Activated B cell treated with CpG ODN at 0.5 μM for 24 hours (primary cell): ENCODE data around the gene PNMA5. TPM values are rescaled to one million over a fixed set of nuclear protein-coding genes. Genes with fewer than 3 reads are reported as not detected.

Source experiments
- ATAC-seq: fragments of 200-7000 bp; cut with Tn5 transposase; one replicate; pipeline ENCODE4 v1.10.0; 2021; ENCODE audit warnings: low read depth, mild to moderate bottlenecking, moderate library complexity
- CTCF ChIA-PET: fragments of 350-600 bp; sonication (Branson Sonifier 250); formaldehyde crosslinking; loops from one replicate; lab custom pipeline; 2021; ENCODE audit warnings: antibody characterized with exemption; lab: Charles Lee
- POLR2A ChIA-PET: fragments of 350-600 bp; sonication (Branson Sonifier 250); formaldehyde crosslinking; loops from one replicate; lab custom pipeline; 2021; ENCODE audit warnings: antibody characterized with exemption; lab: Charles Lee
- DNase-seq: peaks from one replicate; pipeline ENCODE4 v3.0.0; 2022
- H3K27ac Mint-ChIP-seq: one replicate; pipeline ENCODE4 v1.8.0; 2020; ENCODE audit warnings: mixed read lengths
- H3K27me3 Mint-ChIP-seq: one replicate; pipeline ENCODE4 v1.8.0; 2021; ENCODE audit warnings: mixed read lengths
- H3K36me3 Mint-ChIP-seq: one replicate; pipeline ENCODE4 v1.8.0; 2021; ENCODE audit warnings: low read depth, mixed read lengths
- H3K4me1 Mint-ChIP-seq: one replicate; pipeline ENCODE4 v1.8.0; 2021; ENCODE audit warnings: mixed read lengths
- H3K4me3 Mint-ChIP-seq: one replicate; pipeline ENCODE4 v1.8.0; 2020; ENCODE audit warnings: mild to moderate bottlenecking, mixed read lengths
- H3K9me3 Mint-ChIP-seq: one replicate; pipeline ENCODE4 v1.8.0; 2020; ENCODE audit warnings: mixed read lengths
- intact Hi-C: fragments of 100-400 bp; cut with micrococcal nuclease; formaldehyde crosslinking; loops from one replicate; pipeline ENCODE4 v1.15.1; 2024
- total RNA-seq: library from RNA; stranded (reverse); gene quantifications from 2 replicates; pipeline ENCODE4 v1.2.3, GENCODE V29; 2022
- TF ChIP-seq, protein P1 (sequence below): fragments of 200-600 bp; IDR thresholded peaks from one replicate; pipeline ENCODE4 v1.8.0; 2022; ENCODE audit warnings: antibody characterized with exemption, mild to moderate bottlenecking

The PNMA5 gene
- total RNA-seq, 1 donor from 2014 or later = not detected

GRCh38 chrX:152943826-152944225, 50.1 kb downstream of the PNMA5 start:
- no peak overlapping the region for H3K27ac Mint-ChIP-seq
- intact Hi-C loops = loop anchor here (5.0 to 10.0 kb wide), 6 partner anchors 88 to 1003 kb away; partner anchors contain the start of genes CCNQ, DUSP9, PLXNB3 and ZNF275
- H3K4me3 Mint-ChIP-seq = no peak overlapping the region
- no peak for ATAC-seq
- POLR2A ChIA-PET = no interaction called here
- H3K9me3 Mint-ChIP-seq = no peaks in the 10 kb centered on the region
- no peak for DNase-seq
- TF ChIP-seq, protein P1, sequence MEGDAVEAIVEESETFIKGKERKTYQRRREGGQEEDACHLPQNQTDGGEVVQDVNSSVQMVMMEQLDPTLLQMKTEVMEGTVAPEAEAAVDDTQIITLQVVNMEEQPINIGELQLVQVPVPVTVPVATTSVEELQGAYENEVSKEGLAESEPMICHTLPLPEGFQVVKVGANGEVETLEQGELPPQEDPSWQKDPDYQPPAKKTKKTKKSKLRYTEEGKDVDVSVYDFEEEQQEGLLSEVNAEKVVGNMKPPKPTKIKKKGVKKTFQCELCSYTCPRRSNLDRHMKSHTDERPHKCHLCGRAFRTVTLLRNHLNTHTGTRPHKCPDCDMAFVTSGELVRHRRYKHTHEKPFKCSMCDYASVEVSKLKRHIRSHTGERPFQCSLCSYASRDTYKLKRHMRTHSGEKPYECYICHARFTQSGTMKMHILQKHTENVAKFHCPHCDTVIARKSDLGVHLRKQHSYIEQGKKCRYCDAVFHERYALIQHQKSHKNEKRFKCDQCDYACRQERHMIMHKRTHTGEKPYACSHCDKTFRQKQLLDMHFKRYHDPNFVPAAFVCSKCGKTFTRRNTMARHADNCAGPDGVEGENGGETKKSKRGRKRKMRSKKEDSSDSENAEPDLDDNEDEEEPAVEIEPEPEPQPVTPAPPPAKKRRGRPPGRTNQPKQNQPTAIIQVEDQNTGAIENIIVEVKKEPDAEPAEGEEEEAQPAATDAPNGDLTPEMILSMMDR = no peak
- H3K27me3 Mint-ChIP-seq = no peaks in the 10 kb centered on the region
- H3K4me1 Mint-ChIP-seq = peaks cover 9% of the 10 kb centered on the region
- CTCF ChIA-PET = no interaction called here
- H3K36me3 Mint-ChIP-seq = peaks cover 13% of the 10 kb centered on the region

DNA sequence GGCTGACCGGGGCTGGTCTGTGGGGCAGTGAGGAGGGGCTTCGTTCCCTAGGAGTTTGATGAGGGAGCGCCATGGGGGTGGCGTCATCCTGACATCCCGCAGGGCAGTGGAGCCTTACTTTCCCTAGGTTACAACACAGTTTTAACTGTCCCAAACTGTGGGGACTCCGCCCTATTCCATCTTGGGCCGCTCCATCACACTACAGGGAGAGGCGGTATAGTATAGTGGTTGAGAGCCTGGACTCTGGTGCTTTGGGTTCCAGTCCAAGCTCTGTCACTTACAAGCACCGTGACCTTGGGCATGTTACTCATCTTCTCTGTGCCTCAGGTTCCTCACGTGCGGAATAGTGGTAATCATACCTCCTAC, 51.9 kb downstream of the PNMA5 start:
- CTCF ChIA-PET = interaction anchor here (0.7 to 2.3 kb wide), 14 partner anchors 10 to 1601 kb away, joined by 3 to 21 read pairs (median 5); partner anchors contain the start of gene NSDHL
- Mint-ChIP-seq H3K36me3 (peaks cover 3% of the 10 kb centered on the region), H3K27ac (no peak overlapping the region), H3K9me3 (no peaks in the 10 kb centered on the region), H3K4me1 (peaks cover 9% of the 10 kb centered on the region), H3K4me3 (peak overlapping the region; percentile 87), H3K27me3 (no peaks in the 10 kb centered on the region)
- DNase-seq (no peak), ATAC-seq (no peak)
- TF ChIP-seq, protein P1 = no peak
- POLR2A ChIA-PET = interaction anchor here (1.0 to 1.9 kb wide), 5 partner anchors 9 to 1899 kb away, joined by 3 to 6 read pairs (median 3); partner anchors contain the start of gene ZNF275
- intact Hi-C loops = loop anchor here (5.0 to 10.0 kb wide), 6 partner anchors 90 to 1005 kb away; partner anchors contain the start of genes CCNQ, DUSP9, PLXNB3 and ZNF275

- CTCF ChIA-PET = interaction anchor here (0.7 to 2.3 kb wide), 15 partner anchors 10 to 1601 kb away, joined by 3 to 21 read pairs (median 5); partner anchors contain the start of gene NSDHL
- H3K4me1 Mint-ChIP-seq = peaks cover 9% of the 10 kb centered on the region
- intact Hi-C loops = loop anchor here (1.0 to 10.0 kb wide), 11 partner anchors 17 to 1006 kb away; partner anchors contain the start of genes CCNQ, DUSP9, HAUS7 and PLXNB3
- no peaks in the 10 kb centered on the region for H3K27me3 Mint-ChIP-seq
- peak overlapping the region; percentile 83 for H3K27ac Mint-ChIP-seq
- POLR2A ChIA-PET = interaction anchor here (1.0 to 1.9 kb wide), 5 partner anchors 9 to 1899 kb away, joined by 3 to 6 read pairs (median 3); partner anchors contain the start of gene ZNF275
- TF ChIP-seq, protein P1 = no peak
- ATAC-seq = peak; percentile 96
- H3K36me3 Mint-ChIP-seq = peaks cover 3% of the 10 kb centered on the region
- no peaks in the 10 kb centered on the region for H3K9me3 Mint-ChIP-seq
- H3K4me3 Mint-ChIP-seq = peak overlapping the region; percentile 87
- DNase-seq = peak; percentile 84
Measured at GRCh38 chrX:152941328-152942076, 52.4 kb downstream of the PNMA5 start.

Other genes with a start within 250 kb of the PNMA5 start
- not detected in 2 replicates for gene MAGEA2, start 240.3 kb downstream of the PNMA5 start, total RNA-seq
- gene CSAG3, start 234.9 kb downstream of the PNMA5 start, total RNA-seq = not detected in 2 replicates
- not detected in 2 replicates for gene MAGEA6, start 224.4 kb downstream of the PNMA5 start, total RNA-seq
- 13.3 and 16.1 TPM in 2 replicates for gene CETN2, start 163.4 kb downstream of the PNMA5 start, total RNA-seq
- gene NSDHL, start 163.1 kb downstream of the PNMA5 start, total RNA-seq = 17.8 and 18.4 TPM in 2 replicates
- gene ZNF185, start 96.0 kb downstream of the PNMA5 start, total RNA-seq = 0.75 and 0.81 TPM in 2 replicates
- 1.2 and 1.9 TPM in 2 replicates for gene PNMA3, start 62.4 kb upstream of the PNMA5 start, total RNA-seq
- gene PNMA6A, start 78.3 kb upstream of the PNMA5 start, total RNA-seq = 0.38 and 0.44 TPM in 2 replicates
- gene MAGEA1, start 185.2 kb upstream of the PNMA5 start, total RNA-seq = not detected in 2 replicates